HL-60 (cell line): ENCODE data around the gene ANO5.

Source experiments
- DNase-seq, 2 experiments: peaks; one replicate each; pipeline ENCODE4 v3.0.0-alpha.2; 2010 to 2020; ENCODE audit warnings: low read depth in 1 of 2, low spot score in 1 of 2
- H3K27ac ChIP-seq: fragments of 250-450 bp; sonication (Bioruptor Pico); replicated peaks from 2 replicates; pipeline ENCODE4 v1.5.1; 2020; ENCODE audit warnings: mild to moderate bottlenecking, moderate library complexity
- H3K27me3 ChIP-seq: fragments of 250-450 bp; sonication (Bioruptor Pico); 2 replicates; pipeline ENCODE4 v1.5.1; 2021; ENCODE audit warnings: mild to moderate bottlenecking, moderate library complexity; ENCODE audit not compliant: insufficient read depth, poor library complexity, severe bottlenecking
- H3K4me3 ChIP-seq: replicated peaks from 2 replicates; pipeline ENCODE4 v1.5.1; 2011; ENCODE audit warnings: mild to moderate bottlenecking, control low read depth, low read length; ENCODE audit not compliant: insufficient read depth
- CTCF ChIP-seq: IDR thresholded peaks from one replicate; pipeline ENCODE4 v1.5.1; 2011; ENCODE audit warnings: low read length, control low read depth, inconsistent platforms; ENCODE audit not compliant: insufficient read depth
- GABPA ChIP-seq: IDR thresholded peaks from 2 replicates; pipeline ENCODE4 v1.6.1; 2012; ENCODE audit warnings: low read depth
- POLR2AphosphoS5 ChIP-seq: IDR thresholded peaks from 2 replicates; pipeline ENCODE4 v1.6.1; 2012; ENCODE audit warnings: low read depth
- REST ChIP-seq: IDR thresholded peaks from 2 replicates; pipeline ENCODE4 v1.6.1; 2012; ENCODE audit warnings: low read depth; ENCODE audit not compliant: insufficient replicate concordance
- SPI1 ChIP-seq: IDR thresholded peaks from 2 replicates; pipeline ENCODE4 v1.6.1; 2012; ENCODE audit warnings: low read depth, mild to moderate bottlenecking, borderline replicate concordance

Gene ANO5

GRCh38 chr11:22161489-22161888 is 31.4 kb upstream of the ANO5 start:
- Histone ChIP-seq H3K27ac (peak overlapping the region; percentile 71; the same call in 1 of the 2 replicates), H3K4me3 (no peak overlapping the region), H3K27me3 (no peaks in the 10 kb centered on the region)
- no peak for TF ChIP-seq REST
- TF ChIP-seq SPI1: no peak
- no peak for TF ChIP-seq CTCF
- no peak for TF ChIP-seq GABPA
- no peak for TF ChIP-seq POLR2AphosphoS5
- DNase-seq: peak in 1 of 2 experiments; percentile 6

GRCh38 chr11:22162756-22163155 is 30.1 kb upstream of the ANO5 start:
- no peaks in the 10 kb centered on the region for H3K27me3 ChIP-seq
- DNase-seq: peak; percentile 25 to 82
- TF ChIP-seq POLR2AphosphoS5 (no peak), SPI1 (no peak), GABPA (no peak)
- peak overlapping the region; percentile 71 for H3K27ac ChIP-seq
- no peak overlapping the region for H3K4me3 ChIP-seq

GRCh38 chr11:22163394-22163797 is 29.5 kb upstream of the ANO5 start:
- Histone ChIP-seq H3K27ac (peak overlapping the region; percentile 71), H3K27me3 (no peaks in the 10 kb centered on the region), H3K4me3 (no peak overlapping the region)
- peak; percentile 93 to 99 for DNase-seq
- peak; percentile 94 for TF ChIP-seq SPI1
- TF ChIP-seq POLR2AphosphoS5: peak; percentile 62
- no peak for TF ChIP-seq CTCF
- TF ChIP-seq GABPA: peak; percentile 19
- no peak for TF ChIP-seq REST

- H3K27ac ChIP-seq: no peak overlapping the region
These were observed 27.8 kb upstream of the ANO5 start for GRCh38 chr11:22165087-22165486.

More at GRCh38 chr11:22165087-22165486, 27.8 kb upstream of the ANO5 start:
- TF ChIP-seq POLR2AphosphoS5: no peak
- no peak for TF ChIP-seq SPI1
- DNase-seq: no peak
- Histone ChIP-seq H3K4me3 (no peak overlapping the region), H3K27me3 (no peaks in the 10 kb centered on the region)
